HUES6 (cell line): ENCODE measurements around the gene PAQR4.

Experiments
- H3K27ac ChIP-seq: 2 replicates; pipeline ENCODE4 v1.7.0; 2013; ENCODE audit warnings: low read depth, mild to moderate bottlenecking, low read length, inconsistent platforms
- H3K27me3 ChIP-seq: 2 replicates; pipeline ENCODE4 v1.6.1; 2013; ENCODE audit warnings: low read length; ENCODE audit not compliant: control insufficient read depth, insufficient read depth
- H3K36me3 ChIP-seq: 2 replicates; pipeline ENCODE4 v1.6.1; 2013; ENCODE audit warnings: low read length; ENCODE audit not compliant: control insufficient read depth, insufficient read depth
- H3K4me1 ChIP-seq: 2 replicates; pipeline ENCODE4 v1.6.1; 2013; ENCODE audit warnings: low read length; ENCODE audit not compliant: control insufficient read depth, insufficient read depth
- H3K4me3 ChIP-seq: 2 replicates; pipeline ENCODE4 v1.5.1; 2013; ENCODE audit warnings: low read depth, low read length
- H3K9ac ChIP-seq: one replicate; pipeline ENCODE4 v1.6.1; 2013; ENCODE audit warnings: mild to moderate bottlenecking, low read length
- H3K9me3 ChIP-seq: 2 replicates; pipeline ENCODE4 v1.6.1; 2013; ENCODE audit warnings: low read depth, low read length; ENCODE audit not compliant: control insufficient read depth, insufficient read depth

The PAQR4 gene

GRCh38 chr16:2999929-3000328, 30.8 kb downstream of the PAQR4 start:
- Histone ChIP-seq H3K9me3 (no peaks in the 10 kb centered on the region), H3K4me3 (no peak overlapping the region), H3K27me3 (peaks cover 3% of the 10 kb centered on the region; the same call in 1 of the 2 replicates)

GRCh38 chr16:3000540-3000939, 31.4 kb downstream of the PAQR4 start:
- peaks cover 12% of the 10 kb centered on the region for H3K4me1 ChIP-seq
- no peak overlapping the region for H3K27ac ChIP-seq
- H3K27me3 ChIP-seq = peaks cover 4% of the 10 kb centered on the region; the same call in 1 of the 2 replicates
- no peaks in the 10 kb centered on the region for H3K9me3 ChIP-seq
- H3K9ac ChIP-seq = no peak overlapping the region
- H3K4me3 ChIP-seq = no peak overlapping the region
- H3K36me3 ChIP-seq = no peaks in the 10 kb centered on the region

More at GRCh38 chr16:2999929-3000328, 30.8 kb downstream of the PAQR4 start:
- Histone ChIP-seq H3K9ac (no peak overlapping the region), H3K4me1 (peaks cover 12% of the 10 kb centered on the region), H3K36me3 (no peaks in the 10 kb centered on the region), H3K27ac (no peak overlapping the region)

- Histone ChIP-seq H3K36me3 (no peaks in the 10 kb centered on the region), H3K4me1 (peaks cover 19% of the 10 kb centered on the region), H3K27me3 (peaks cover 9% of the 10 kb centered on the region; the same call in 1 of the 2 replicates), H3K9me3 (no peaks in the 10 kb centered on the region), H3K4me3 (no peak overlapping the region), H3K27ac (no peak overlapping the region), H3K9ac (no peak overlapping the region)
These were observed 32.2 kb downstream of the PAQR4 start for GRCh38 chr16:3001316-3001715.

- Histone ChIP-seq H3K27ac (no peak overlapping the region), H3K4me3 (no peak overlapping the region; the same call in 1 of the 2 replicates), H3K27me3 (peaks cover 13% of the 10 kb centered on the region; the same call in 1 of the 2 replicates)
These were observed 34.6 kb downstream of the PAQR4 start for GRCh38 chr16:3003582-3004270.

GRCh38 chr16:3004319-3004718, 35.2 kb downstream of the PAQR4 start:
- Histone ChIP-seq H3K27me3 (peaks cover 13% of the 10 kb centered on the region; the same call in 1 of the 2 replicates), H3K4me1 (peaks cover 41% of the 10 kb centered on the region), H3K9ac (no peak overlapping the region)

More at GRCh38 chr16:3003582-3004270, 34.6 kb downstream of the PAQR4 start:
- H3K36me3 ChIP-seq = no peaks in the 10 kb centered on the region
- H3K9ac ChIP-seq = no peak overlapping the region
- no peaks in the 10 kb centered on the region for H3K9me3 ChIP-seq
- peaks cover 35% of the 10 kb centered on the region for H3K4me1 ChIP-seq

GRCh38 chr16:3004781-3005284, 35.7 kb downstream of the PAQR4 start:
- Histone ChIP-seq H3K9ac (peak overlapping the region; percentile 78), H3K4me3 (peak overlapping the region; percentile 74), H3K9me3 (no peaks in the 10 kb centered on the region), H3K4me1 (peaks cover 46% of the 10 kb centered on the region), H3K27me3 (peaks cover 13% of the 10 kb centered on the region; the same call in 1 of the 2 replicates), H3K36me3 (no peaks in the 10 kb centered on the region), H3K27ac (peak overlapping the region; percentile 47; the same call in 1 of the 2 replicates)

More at GRCh38 chr16:3004319-3004718, 35.2 kb downstream of the PAQR4 start:
- Histone ChIP-seq H3K36me3 (no peaks in the 10 kb centered on the region), H3K9me3 (no peaks in the 10 kb centered on the region), H3K4me3 (peak overlapping the region; percentile 37; the same call in 1 of the 2 replicates), H3K27ac (no peak overlapping the region)

- Histone ChIP-seq H3K27me3 (peaks cover 22% of the 10 kb centered on the region), H3K9ac (peak overlapping the region; percentile 95), H3K4me3 (peak overlapping the region; percentile 53), H3K4me1 (peaks cover 56% of the 10 kb centered on the region), H3K27ac (peak overlapping the region; percentile 95), H3K36me3 (no peaks in the 10 kb centered on the region), H3K9me3 (no peaks in the 10 kb centered on the region)
These were observed 38.2 kb downstream of the PAQR4 start for GRCh38 chr16:3007059-3007956.

GRCh38 chr16:3007957-3008689, 39.0 kb downstream of the PAQR4 start:
- peak overlapping the region; percentile 53 for H3K4me3 ChIP-seq

GRCh38 chr16:3008690-3009037, 39.5 kb downstream of the PAQR4 start:
- peak overlapping the region; percentile 95 for H3K27ac ChIP-seq
- peak overlapping the region; percentile 41 for H3K4me3 ChIP-seq
- H3K36me3 ChIP-seq = no peaks in the 10 kb centered on the region
- H3K9ac ChIP-seq = peak overlapping the region; percentile 95
- peaks cover 67% of the 10 kb centered on the region for H3K4me1 ChIP-seq
- H3K27me3 ChIP-seq = peaks cover 35% of the 10 kb centered on the region
- H3K9me3 ChIP-seq = no peaks in the 10 kb centered on the region

More at GRCh38 chr16:3007957-3008689, 39.0 kb downstream of the PAQR4 start:
- no peaks in the 10 kb centered on the region for H3K36me3 ChIP-seq
- no peaks in the 10 kb centered on the region for H3K9me3 ChIP-seq
- H3K27me3 ChIP-seq = peaks cover 30% of the 10 kb centered on the region
- H3K27ac ChIP-seq = peak overlapping the region; percentile 95
- peak overlapping the region; percentile 95 for H3K9ac ChIP-seq
- peaks cover 62% of the 10 kb centered on the region for H3K4me1 ChIP-seq

GRCh38 chr16:3009568-3010390, 40.6 kb downstream of the PAQR4 start:
- Histone ChIP-seq H3K9me3 (no peaks in the 10 kb centered on the region), H3K27ac (peak overlapping the region; percentile 95), H3K36me3 (peaks cover 1% of the 10 kb centered on the region), H3K9ac (peak overlapping the region; percentile 95), H3K27me3 (peaks cover 41% of the 10 kb centered on the region), H3K4me1 (peaks cover 76% of the 10 kb centered on the region), H3K4me3 (peak overlapping the region; percentile 50)
